HG02973 (cell line): ENCODE results near the gene ABTB2.

Experiments used
- ATAC-seq: cut with Tn5 transposase; IDR thresholded peaks from one replicate; pipeline ENCODE4 v1.9.1; 2021; ENCODE audit warnings: moderate library complexity; ENCODE audit not compliant: unreplicated experiment

Gene ABTB2

DNA sequence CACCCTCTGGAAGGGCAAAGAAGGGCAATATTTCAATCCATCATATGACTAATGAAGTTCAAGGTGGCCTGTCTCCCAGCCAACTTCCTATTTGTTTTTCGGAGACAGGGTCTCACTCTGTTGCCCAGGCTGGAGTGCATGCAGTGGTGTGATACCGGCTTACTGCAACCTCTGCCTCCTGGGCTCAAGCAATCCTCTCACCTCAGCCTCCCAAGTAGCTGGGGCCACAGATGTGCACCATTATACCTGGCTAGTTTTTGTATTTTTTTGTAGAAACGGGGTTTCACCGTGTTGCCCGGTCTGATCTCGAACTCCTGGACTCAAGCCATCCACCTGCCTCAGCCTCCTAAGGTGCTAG is 13.4 kb downstream of the ABTB2 start:
- ATAC-seq: no peak

DNA sequence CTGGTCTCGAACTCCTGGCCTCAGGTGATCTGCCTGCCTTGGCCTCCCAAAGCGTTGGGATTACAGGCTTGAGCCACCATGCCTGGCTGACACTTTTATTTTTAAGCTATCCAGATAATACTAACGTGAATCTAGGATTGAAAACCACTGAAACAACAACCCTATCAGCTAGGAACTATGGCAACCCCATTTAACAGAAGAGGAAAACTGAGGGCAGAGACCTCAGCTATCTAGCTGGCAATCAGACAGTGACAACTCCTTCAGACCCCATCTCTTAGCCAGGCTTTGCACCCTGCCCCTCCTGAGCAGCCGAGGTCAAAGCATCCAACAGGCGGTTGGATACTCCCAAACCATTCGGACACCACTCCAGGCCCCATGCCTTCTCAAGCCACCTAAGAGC is 14.1 kb downstream of the ABTB2 start:
- ATAC-seq: no peak

DNA sequence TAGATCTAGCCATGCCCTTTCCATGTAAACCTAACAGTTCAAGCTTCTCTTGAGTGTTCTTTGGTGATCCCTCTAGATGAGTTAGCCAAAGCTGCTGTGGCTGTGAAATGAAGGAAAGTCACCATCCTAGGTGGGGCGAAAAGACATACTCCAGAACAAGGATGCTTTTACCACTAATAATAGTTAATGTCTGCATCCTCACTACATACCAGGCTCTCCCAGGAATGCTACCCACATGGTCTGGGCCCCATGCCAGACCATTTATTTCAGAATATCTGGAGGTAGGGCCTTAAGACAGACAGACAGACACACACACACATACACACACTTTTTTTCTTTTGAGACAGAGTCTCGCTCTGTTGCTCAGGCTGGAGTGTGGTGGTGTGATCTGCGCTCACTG is 14.7 kb downstream of the ABTB2 start:
- ATAC-seq: no peak

- ATAC-seq: no peak
Observed at GRCh38 chr11:34341931-34342533, 15.8 kb downstream of the ABTB2 start.

GRCh38 chr11:34341096-34341495 is 16.7 kb downstream of the ABTB2 start:
- ATAC-seq: no peak

DNA sequence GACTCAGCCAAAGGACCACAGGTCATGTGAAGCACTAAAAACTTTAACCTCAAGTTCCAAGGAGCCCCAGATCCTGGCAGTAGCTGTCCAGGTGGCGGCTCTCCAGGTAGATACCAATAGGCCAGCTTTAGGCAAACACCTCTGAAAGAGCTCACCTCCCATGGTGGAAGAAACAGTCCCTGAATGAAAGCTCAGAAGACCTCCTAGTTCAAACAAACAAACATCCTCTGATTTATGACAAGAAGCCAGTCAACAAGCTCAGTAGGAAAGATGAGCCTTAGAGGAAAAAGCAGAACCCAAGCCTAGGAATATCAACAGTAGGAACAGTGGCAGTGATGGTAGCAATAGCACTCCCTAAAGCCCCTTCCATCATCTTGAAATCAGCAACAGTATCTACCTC is 17.2 kb downstream of the ABTB2 start:
- ATAC-seq: no peak

GRCh38 chr11:34339149-34340064 is 18.4 kb downstream of the ABTB2 start:
- peak; percentile 61 for ATAC-seq

- no peak for ATAC-seq
Observed at GRCh38 chr11:34337016-34337415, 20.8 kb downstream of the ABTB2 start.

GRCh38 chr11:34335801-34336200 is 22.0 kb downstream of the ABTB2 start:
- no peak for ATAC-seq

- ATAC-seq: peak; percentile 49
Observed at GRCh38 chr11:34335331-34335730, 22.5 kb downstream of the ABTB2 start.

- ATAC-seq: no peak
Observed at GRCh38 chr11:34333787-34334186, 24.0 kb downstream of the ABTB2 start.

GRCh38 chr11:34332524-34332923 is 25.3 kb downstream of the ABTB2 start:
- ATAC-seq: no peak

DNA sequence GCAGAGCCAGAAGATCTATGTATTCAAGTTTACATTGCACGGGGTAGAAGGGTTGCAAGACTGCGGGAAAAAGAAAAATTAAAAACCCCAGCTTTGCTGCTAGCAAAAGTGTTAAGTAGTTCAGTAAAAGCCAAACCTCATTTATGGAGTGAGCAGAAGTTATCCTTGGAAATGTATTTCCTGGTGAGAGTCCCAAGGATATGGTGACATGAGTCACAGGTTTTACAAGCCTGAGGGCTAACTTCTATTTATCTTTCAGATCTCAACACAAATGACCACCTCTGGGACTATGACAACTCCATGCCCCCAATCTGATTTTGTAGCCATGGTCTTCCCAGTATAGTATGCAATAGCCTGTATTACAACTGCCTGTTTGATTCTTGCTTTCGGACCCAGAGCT is 26.1 kb downstream of the ABTB2 start:
- no peak for ATAC-seq

DNA sequence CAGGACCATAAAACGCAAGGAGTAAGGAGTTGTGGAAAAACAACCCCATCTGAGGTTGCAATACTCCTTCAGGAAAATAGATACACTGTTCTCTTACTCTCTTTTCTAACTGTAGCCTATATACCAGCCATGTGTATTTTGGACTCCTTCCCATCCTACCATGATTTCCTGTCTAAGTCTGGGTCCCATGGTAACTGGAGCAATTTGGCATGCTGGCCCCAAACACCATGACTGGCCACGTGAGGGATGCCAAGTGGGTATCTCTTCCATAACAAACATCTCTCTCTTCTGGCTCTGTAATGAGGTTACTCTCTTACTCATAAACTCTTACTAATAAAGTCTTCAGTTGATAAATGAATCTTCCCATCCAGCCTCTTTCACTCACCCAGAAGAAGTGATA is 26.5 kb downstream of the ABTB2 start:
- ATAC-seq: no peak

- ATAC-seq: no peak
Observed at GRCh38 chr11:34330653-34331052, 27.2 kb downstream of the ABTB2 start.

DNA sequence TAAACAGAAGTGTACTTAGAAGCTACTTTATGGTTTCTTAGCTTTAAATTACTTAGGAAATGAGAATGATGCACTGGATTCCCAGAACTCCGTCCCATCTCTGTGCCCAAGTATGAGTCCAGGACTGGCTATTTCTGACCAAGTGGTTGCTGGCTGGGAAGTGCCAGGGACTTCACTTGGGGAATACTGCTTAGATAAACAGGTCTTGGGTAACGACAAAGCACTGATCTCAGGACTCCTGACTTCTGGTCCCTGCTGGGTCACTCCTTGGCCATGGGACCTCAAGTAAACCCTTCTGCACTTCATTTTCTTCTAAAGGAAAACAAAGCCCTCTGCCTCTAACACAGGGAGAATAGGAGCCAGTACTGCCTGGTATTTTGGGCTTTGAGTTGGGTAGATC is 27.9 kb downstream of the ABTB2 start:
- no peak for ATAC-seq

DNA sequence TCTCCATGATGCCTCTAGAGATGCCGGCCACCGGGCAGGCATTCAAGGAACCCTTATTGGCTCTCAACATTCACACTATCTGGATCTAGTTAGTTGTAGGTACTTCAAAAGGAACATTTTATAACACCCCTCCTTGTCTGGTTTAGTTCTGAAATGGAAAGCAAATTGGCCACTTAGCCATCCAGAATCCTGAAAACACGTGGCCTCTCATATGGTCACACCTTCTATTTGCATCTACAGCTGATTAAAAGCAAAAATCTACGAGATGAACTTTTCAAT is 29.2 kb downstream of the ABTB2 start:
- no peak for ATAC-seq

- ATAC-seq: no peak
Observed at GRCh38 chr11:34327804-34328631, 29.8 kb downstream of the ABTB2 start.

DNA sequence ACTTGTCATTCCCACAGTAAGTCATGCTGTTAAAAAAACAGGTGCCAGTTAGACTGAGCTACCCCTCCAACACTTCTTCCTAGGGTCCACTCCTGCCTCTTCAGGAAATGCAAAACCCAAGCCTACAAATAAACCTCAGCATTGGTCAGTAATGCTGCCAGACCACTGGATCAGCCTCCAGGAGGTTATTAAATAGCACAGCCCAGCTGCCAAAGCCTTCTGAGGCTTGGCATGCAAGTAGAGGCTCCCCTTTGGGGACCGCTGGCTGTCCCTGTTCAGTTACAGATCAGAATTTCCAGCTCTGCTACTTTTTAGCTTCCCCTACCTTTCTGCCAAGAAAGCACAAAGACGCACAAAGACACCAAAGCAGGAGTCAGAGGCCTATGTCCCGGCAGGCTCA is 33.3 kb downstream of the ABTB2 start:
- no peak for ATAC-seq

DNA sequence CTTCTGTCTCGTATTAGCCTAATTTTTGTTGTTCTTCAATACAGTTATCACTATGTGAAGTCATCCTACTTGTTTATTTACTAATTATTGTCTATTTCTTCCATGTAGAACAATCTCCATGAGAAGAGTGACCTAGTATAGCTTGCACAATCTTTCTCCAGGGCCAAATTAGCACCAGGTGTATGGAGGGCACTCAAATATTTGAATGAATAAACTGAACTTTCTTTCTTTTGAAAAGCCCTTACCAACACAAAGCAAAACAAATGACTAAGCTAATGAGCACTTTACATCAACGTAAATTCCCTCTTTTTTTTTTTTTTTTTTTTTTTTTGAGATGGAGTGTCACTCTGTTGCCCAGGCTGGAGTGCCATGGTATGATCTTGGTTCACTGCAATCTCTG is 34.2 kb downstream of the ABTB2 start:
- ATAC-seq: no peak

DNA sequence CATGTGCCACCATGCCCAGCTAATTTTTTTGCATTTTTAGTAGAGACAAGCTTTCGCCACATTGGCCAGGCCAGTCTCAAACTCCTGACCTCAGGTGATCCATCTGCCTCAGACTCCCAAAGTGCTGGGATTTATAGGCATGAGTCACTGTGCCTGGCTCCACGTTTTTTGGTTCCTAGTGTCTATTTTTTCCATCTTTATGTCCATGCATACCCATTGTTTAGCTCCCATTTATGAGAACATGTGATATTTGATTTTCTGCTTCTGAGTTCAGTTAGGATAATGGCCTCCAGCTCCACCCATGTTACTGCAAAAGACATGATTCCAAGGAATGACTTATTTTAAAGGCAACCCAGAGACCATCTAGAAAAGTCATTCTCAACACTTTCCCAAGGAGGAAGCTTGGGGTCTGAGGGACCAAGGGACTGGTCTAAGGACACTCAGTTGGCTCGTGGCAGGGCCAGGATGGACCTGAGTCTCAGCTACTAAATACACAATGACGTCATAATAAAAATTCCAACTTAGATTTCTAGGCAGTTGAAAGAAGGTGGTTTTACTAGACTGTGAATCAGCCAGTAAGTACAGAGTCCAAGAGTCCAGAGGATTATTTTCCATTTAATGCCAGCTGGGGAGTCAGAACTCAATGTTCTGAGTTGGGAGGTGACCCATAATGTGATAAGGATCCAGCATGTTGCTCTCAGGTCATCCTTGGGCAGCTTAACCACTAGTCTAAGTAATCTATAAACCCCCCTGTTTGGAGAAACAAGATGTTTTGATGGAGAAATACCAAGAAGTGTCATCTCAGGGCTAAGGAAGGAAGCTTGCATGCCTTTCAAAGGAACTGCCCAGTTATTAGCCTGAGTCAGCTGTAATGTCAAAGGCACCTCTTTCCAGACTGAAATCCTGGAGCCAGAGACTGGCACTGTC is 39.4 kb downstream of the ABTB2 start:
- no peak for ATAC-seq
